ENCODE measurements around the gene CLNK. TPM values are rescaled to one million over a fixed set of nuclear protein-coding genes. Genes with fewer than 3 reads are reported as not detected.

CLNK gene
- polyA plus RNA-seq, 3 donors, result not detected

DNA sequence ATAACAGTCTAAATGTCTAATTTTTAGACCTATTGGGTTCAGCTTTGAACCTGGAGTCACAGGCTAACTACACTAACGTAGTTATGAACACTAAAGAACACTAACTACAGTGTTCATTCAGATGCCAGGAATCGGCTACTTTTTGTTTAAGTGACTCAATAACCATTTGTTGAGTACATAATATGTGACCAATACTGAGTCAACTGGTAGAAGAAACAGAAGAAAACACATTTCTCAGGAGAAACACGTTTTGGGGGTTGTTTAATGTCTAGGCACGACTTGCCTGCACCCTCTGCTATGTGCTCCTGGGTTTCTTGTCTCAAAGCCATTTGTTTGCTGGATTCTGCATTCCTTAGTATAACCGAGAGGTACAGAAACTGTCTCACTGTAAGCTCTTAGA, 18.6 kb upstream of the CLNK start:
- H3K4me3 Mint-ChIP-seq, result no peak overlapping the region

DNA sequence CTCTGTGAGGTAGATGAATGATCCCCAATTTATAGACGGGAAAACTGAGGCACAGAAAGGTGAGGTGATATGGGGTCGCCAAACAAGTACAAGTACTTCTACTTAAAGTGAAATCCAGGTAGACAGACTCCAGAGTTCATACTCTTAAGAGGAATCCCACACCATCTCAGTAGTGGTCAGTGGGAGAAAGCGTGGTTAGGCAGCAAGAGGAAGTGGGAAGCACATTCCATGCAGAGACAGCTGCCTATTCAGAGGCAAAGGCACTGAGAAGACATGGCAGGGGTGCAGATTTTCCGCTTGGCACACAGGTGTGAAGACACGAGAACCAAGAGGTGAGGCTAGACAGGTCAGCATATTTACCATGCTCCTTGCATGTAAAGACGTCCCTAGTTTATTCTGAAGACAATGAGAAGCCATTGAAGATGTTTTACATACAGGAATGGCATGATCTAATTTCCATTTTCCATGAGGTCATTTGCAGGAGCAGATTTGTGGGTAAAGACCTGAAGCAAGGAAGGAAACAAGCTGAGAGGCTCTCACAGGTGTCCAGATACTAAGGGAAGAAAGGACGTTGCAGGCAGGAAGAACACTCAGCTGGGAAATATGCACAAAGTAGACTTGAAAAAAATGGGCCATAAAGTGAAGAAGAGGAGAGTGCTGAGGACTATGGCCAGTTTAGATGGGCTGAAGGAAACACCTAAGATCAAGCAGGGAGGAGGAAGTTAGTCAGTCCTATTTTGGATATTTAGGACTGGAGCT, 17.3 kb upstream of the CLNK start:
- peaks cover 8% of the 10 kb centered on the region for H3K4me1 Mint-ChIP-seq
- no peaks in the 10 kb centered on the region for H3K27me3 Mint-ChIP-seq (ENCODE audit: low read depth in 3 of 3)
- TF ChIP-seq, protein P1, sequence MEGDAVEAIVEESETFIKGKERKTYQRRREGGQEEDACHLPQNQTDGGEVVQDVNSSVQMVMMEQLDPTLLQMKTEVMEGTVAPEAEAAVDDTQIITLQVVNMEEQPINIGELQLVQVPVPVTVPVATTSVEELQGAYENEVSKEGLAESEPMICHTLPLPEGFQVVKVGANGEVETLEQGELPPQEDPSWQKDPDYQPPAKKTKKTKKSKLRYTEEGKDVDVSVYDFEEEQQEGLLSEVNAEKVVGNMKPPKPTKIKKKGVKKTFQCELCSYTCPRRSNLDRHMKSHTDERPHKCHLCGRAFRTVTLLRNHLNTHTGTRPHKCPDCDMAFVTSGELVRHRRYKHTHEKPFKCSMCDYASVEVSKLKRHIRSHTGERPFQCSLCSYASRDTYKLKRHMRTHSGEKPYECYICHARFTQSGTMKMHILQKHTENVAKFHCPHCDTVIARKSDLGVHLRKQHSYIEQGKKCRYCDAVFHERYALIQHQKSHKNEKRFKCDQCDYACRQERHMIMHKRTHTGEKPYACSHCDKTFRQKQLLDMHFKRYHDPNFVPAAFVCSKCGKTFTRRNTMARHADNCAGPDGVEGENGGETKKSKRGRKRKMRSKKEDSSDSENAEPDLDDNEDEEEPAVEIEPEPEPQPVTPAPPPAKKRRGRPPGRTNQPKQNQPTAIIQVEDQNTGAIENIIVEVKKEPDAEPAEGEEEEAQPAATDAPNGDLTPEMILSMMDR (IDR thresholded peaks at IDR 0.05), result no peak
- 46% methylated on average over 5 of the region's 7 CpGs for WGBS (ENCODE audit: insufficient coverage)
- no peaks in the 10 kb centered on the region for H3K36me3 Mint-ChIP-seq
- H3K27ac Mint-ChIP-seq, result no peak overlapping the region
- Histone ChIP-seq H3K4me3 (replicated peaks in 1 of 3; ENCODE audit: low read depth in 2 of 3, low read length in 3 of 3) (no peak overlapping the region), H3K4me2 (replicated peaks; ENCODE audit: extremely low read depth, low read length, poor library complexity, severe bottlenecking) (no peak overlapping the region), H3K27ac (ENCODE audit: low read depth in 1 of 2, low read length in 2 of 2) (no peak overlapping the region), H3K9ac (ENCODE audit: insufficient read depth, low read length, poor library complexity, severe bottlenecking) (no peak overlapping the region), H3K4me1 (ENCODE audit: control insufficient read depth in 1 of 2, insufficient read depth in 2 of 2, low read length in 2 of 2) (no peaks in the 10 kb centered on the region), H3K27me3 (ENCODE audit: control insufficient read depth in 2 of 2, insufficient read depth in 2 of 2, low read length in 2 of 2) (no peaks in the 10 kb centered on the region), H2AFZ (ENCODE audit: insufficient read depth, low read depth, low read length, poor library complexity, severe bottlenecking) (no peak overlapping the region), H3K9me3 (replicated peaks in 1 of 2; ENCODE audit: control insufficient read depth in 1 of 2, insufficient read depth in 1 of 2, low read length in 2 of 2) (no peaks in the 10 kb centered on the region), H4K20me1 (ENCODE audit: insufficient read depth, low read length) (no peaks in the 10 kb centered on the region), H3K36me3 (replicated peaks in 1 of 2; ENCODE audit: control insufficient read depth in 1 of 2, insufficient read depth in 2 of 2, low read length in 2 of 2) (no peaks in the 10 kb centered on the region), H3K79me2 (ENCODE audit: insufficient read depth, low read length) (no peaks in the 10 kb centered on the region)
- H3K9me3 Mint-ChIP-seq, result peaks cover 0 to 4% (median 0%) of the 10 kb centered on the region in 7 donors
- intact Hi-C loops (cut with micrococcal nuclease), result no loop called here
- no peak for DNase-seq
- no peak overlapping the region for H3K4me3 Mint-ChIP-seq

More for the DNA sequence above, 18.6 kb upstream of the CLNK start:
- no peaks in the 10 kb centered on the region for H3K4me1 ChIP-seq (ENCODE audit: control insufficient read depth in 1 of 2, insufficient read depth in 2 of 2, low read length in 2 of 2)
- H3K79me2 ChIP-seq (ENCODE audit: insufficient read depth, low read length), result no peaks in the 10 kb centered on the region
- H3K4me1 Mint-ChIP-seq, result peaks cover 11% of the 10 kb centered on the region
- no peaks in the 10 kb centered on the region for H3K27me3 Mint-ChIP-seq (ENCODE audit: low read depth in 3 of 3)
- 85% methylated on average over 3 of the region's 5 CpGs for WGBS (ENCODE audit: insufficient coverage)
- TF ChIP-seq, protein P1 (IDR thresholded peaks at IDR 0.05), result no peak
- H3K9ac ChIP-seq (ENCODE audit: insufficient read depth, low read length, poor library complexity, severe bottlenecking), result no peak overlapping the region
- no peak overlapping the region for H3K27ac ChIP-seq (ENCODE audit: low read depth in 1 of 2, low read length in 2 of 2)
- DNase-seq, result no peak
- H3K36me3 Mint-ChIP-seq, result no peaks in the 10 kb centered on the region
- no peak overlapping the region for H2AFZ ChIP-seq (ENCODE audit: insufficient read depth, low read depth, low read length, poor library complexity, severe bottlenecking)
- intact Hi-C loops (cut with micrococcal nuclease), result no loop called here
- H3K27me3 ChIP-seq (ENCODE audit: control insufficient read depth in 2 of 2, insufficient read depth in 2 of 2, low read length in 2 of 2), result no peaks in the 10 kb centered on the region
- no peaks in the 10 kb centered on the region for H3K36me3 ChIP-seq (replicated peaks in 1 of 2; ENCODE audit: control insufficient read depth in 1 of 2, insufficient read depth in 2 of 2, low read length in 2 of 2)
- H4K20me1 ChIP-seq (ENCODE audit: insufficient read depth, low read length), result no peaks in the 10 kb centered on the region
- no peak overlapping the region for H3K4me3 ChIP-seq (replicated peaks in 1 of 3; ENCODE audit: low read depth in 2 of 3, low read length in 3 of 3)
- no peak overlapping the region for H3K27ac Mint-ChIP-seq
- H3K4me2 ChIP-seq (replicated peaks; ENCODE audit: extremely low read depth, low read length, poor library complexity, severe bottlenecking), result no peak overlapping the region
- no peaks in the 10 kb centered on the region for H3K9me3 ChIP-seq (replicated peaks in 1 of 2; ENCODE audit: control insufficient read depth in 1 of 2, insufficient read depth in 1 of 2, low read length in 2 of 2)
- H3K9me3 Mint-ChIP-seq, result peaks cover 0 to 4% (median 0%) of the 10 kb centered on the region in 7 donors
